ENCODE measurements around the gene POU3F2.

Gene POU3F2

DNA sequence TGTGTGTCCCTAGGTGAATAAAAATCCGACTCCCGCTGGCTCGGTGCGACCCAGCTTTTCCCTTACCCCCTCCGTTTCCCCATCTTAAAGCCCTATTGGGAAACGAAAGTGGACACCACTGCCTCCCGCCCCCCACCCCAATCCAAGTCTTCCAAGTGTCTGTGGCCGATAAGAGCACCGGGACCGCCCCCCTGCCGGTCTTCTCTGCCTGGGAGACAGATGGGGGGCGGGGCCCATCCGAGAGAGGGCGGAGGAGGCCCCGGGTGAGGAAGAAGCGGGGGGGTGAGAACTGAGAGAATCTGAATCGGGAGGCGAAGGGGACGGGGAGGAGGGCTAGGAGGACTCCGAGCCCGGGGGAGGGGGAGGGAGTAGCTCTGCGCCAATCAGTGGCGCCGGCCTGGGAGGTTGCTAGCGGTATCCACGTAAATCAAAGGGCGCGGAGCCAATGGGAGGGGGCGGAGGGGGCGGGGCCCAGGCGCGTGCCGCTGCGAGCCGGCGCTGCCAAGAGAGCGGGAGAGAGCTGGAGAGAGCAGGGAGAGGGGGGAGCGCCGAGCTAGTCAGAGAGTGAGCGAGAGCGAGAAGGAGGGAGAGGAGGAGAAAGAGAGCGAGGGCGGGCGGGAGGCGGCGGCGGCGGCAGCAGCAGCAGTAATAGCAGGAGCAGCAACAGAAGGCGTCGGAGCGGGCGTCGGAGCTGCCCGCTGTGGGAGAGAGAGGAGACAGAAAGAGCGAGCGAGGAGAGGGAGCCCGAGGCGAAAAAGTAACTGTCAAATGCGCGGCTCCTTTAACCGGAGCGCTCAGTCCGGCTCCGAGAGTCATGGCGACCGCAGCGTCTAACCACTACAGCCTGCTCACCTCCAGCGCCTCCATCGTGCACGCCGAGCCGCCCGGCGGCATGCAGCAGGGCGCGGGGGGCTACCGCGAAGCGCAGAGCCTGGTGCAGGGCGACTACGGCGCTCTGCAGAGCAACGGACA, at the start of gene POU3F2:
POU3F2 (plus strand) TSS at position 515 of the 972 bp plus-strand sequence; CDS start at position 815, 300 bp downstream.
- DNase-seq: peak; percentile 74

DNA sequence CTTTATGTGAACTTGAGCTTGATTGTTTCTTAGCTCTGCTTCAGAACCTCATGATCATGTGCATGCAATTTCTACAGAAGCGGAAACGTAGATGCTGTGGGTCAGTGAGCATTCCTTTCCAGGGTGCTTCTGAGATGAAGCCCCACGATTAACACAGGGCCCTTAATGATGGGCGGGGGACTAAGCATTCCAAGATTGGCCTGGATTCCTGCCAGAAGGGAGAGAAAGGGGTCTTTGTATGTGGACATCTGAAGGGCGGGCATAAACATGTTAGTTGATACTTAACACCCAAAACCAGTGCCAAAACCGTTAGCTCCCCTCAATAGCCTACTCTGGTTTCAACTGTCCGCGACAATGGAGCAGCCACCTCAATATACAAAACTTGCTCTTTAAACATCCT, 46.9 kb upstream of the POU3F2 start:
- DNase-seq: no peak

DNA sequence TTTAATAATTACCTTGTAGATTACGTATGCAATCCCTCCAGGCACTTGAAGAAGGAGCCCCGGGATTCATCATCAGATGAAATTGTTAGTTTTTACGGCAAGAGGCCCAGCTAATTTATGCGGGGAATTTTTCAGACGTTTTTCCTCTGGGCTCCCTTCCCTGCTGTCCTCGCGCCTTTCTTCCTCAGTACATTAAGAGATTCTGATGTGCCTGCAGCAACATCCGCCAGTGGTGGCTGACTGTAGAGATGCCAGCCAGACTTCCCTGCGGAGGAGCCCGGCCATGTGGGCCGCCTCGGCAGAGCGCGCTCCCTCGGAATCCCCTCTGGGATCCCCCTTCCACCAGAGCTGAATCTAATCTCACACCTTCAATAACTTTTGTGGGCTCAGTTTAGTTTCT, 46.4 kb upstream of the POU3F2 start:
- DNase-seq: no peak

DNA sequence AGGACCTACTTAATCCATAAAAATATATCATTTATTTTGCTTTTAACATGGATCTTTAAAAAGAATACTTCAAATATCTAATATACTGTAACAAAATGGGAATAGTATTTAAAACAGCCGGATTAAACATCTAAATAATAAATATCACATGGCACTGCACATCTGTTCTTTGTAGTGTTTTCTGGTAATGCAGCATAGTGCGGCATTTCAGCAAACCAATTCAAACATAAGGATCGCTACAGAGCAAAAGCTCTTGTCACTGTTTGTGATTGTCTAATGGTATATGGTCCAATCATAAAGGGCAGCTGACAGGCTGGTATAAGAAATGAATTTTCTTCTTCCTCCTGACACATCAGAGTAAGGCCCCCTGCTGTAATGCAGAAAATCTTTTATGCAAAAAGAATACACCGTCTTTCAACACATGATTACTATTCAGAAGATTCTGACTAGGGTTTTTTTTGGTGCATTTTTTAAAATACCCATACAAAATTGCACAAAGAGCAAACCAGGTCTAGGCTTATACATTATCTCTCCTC, 40.0 kb upstream of the POU3F2 start:
- DNase-seq: no peak

DNA sequence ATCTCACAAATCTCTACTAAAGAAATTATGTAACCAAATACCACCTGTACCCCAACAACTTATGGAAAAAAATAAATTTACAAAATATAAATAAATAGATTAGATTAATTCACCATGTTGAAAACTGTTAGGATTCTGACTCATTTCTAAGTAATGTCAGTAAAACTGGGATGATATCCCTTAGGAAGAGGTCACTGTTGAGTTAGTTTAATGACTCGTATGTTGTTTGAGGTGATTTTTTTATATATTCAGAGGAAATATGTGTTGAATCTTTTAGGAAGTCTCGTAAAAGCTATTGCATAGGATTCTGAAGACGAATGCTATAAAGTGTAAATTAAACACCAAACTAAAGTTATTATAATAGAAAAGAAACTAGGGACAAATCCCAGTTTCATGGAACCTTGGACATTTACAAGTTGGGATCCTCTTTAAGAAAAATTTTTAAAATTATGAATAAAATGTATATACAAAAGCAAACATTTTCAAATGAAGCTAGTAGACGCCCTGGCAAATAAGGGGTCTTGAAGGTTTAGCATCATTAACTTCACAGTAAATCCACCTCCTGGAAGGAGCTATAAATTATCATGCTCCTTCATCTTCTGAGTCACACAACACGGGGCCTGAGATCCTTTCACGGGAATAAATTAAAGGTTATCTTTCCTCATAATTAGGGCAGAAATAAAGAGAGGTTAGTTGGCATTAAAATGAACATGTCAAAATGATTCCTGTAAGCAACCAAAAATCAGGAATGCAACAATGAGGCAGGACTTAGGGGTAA, 37.0 kb upstream of the POU3F2 start:
- no peak for DNase-seq

DNA sequence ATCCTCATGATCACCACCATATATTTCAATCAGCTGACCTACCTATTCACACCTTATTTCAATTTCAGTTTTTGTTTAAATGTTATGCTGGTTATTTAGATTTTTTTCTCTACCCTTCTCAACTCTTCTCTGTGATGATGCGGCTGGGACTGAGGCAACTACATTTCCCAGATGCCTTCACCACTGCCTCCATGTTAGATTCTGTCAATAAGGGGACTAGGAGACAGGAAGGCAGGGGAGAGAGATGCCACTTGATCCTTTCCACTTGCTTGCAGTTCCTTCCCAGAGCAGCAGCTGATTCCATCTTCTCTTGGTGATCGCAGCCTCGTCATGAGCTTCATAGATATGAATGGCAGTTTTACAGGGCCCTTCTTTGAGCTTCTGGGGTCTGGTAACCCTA, 33.5 kb upstream of the POU3F2 start:
- DNase-seq: no peak

DNA sequence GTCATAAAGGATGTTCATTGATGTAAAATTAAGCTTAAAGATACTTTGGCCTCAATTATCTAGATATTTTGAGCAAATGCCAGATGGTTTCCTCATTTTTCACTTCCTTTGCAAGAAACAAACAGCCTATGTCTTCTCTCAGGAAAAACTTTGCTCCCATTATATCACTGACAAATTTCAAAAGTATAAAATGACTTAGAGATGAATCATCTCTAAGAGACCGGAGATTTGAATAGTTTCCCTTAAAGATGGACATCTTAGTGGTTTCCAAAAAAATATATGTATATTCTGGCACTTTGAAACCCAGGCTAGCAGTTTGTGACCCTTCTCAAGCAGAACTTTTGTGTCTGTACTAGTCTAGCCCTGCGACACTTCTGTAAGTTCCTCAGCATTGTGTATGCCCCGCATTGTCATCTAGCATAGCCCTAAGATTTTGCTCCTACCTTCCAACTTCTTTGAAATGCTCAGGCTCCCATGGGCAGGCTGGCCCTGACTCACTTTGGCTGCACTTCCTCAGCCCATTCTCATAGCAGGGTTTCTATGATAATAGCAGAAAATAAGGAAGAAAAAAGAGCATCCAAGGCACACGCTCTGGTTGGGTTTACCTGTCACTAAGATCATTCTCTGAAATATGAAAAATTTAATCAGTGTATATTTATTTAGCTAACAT, 25.7 kb upstream of the POU3F2 start:
- no peak for DNase-seq

DNA sequence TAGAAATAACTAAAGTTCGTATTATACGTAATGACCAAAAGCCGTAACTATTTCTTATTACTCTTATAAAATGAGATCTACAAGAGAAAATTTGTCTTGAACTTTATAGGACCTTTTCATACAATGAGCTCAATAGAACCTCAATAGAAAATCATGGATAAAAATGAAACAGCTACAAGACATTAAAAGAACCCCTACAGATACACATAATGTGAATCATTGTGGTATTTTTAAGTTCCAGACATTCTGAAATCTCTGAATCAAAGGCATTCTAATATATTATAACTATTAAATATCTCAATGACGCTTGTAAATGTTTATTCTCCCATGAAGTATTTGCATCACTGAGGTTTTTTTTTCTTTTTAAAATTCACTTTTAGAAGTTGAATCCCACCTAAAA, 22.2 kb upstream of the POU3F2 start:
- DNase-seq: no peak

DNA sequence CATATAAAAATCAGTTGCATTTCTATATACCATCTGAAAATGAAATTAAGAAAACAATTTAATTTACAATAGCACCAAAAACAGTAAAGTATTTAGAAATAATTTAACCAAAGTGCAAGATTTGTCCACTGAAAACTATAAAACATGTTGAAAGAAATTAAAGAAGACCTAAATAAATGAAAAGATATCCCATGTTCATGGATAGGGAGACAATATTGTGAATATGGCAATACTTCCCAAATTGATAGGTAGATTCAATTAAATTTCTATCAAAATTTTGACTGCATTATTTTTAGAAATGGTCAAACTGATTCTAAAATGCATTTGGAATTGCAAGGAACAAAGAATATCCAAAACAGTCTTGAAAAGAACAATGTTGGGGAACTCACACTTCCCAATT, 17.6 kb upstream of the POU3F2 start:
- DNase-seq: no peak

DNA sequence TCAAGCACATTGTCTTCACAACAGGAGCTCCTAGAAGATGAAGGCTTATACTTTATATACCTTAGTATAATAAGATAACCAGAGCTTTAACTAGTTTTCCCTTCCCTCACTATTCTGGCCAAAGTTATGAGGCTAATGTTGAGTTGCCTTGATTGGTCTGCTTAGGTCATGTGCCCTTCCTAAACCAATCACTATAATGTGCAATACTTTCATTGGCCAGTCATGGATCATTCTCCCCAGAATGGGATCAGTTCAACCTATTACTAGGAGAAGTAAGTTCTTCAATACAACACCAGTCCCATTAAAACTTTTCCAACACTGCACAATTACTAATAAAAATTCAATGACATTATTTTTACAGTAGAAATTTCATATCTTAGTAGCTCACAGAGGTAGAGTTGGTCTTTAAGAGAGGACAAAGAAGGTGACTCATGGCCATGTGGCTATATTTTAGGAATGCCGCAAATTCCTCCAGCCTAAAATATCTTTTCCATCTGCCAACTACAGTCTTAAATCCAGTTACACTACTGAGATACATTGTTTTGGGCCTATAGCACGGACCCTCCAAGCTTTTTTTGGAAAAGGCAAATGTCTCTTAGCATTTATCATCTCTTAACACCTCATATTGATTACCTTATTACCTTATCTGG, 12.5 kb upstream of the POU3F2 start:
- DNase-seq: no peak

DNA sequence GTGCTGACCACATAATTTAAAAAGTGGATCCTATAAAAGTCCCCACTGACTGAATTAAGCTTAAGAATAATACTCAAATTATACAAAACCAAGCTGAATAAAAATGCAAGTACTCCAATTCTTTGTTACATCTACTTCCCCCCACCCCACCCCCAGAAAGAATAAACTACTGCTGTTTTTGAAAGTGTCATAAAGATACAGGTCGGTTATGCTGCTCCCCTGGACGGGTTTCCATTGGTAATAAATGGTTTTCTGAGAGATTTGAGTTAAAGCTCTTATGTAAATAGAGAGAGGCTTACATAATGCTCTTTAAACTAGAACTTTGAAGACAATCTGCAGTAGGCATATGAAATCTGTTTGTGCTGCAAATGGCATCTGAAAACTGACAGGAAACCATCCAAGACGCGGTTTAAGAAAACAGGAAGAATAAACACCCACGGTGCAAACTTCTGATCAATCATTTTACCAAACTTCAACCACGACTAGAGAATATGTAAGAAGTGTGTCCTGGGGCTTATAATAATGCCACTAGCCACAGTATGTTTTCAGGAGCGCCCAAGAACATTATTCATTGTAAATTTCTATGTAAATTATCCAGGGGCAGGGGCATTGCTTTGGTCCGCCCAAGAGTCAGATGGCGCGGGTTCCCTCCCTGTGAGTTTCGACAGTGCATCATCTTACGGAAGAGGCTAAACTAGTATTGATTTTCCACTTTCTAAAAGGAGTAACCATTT, 10.8 kb upstream of the POU3F2 start:
- DNase-seq: no peak

DNA sequence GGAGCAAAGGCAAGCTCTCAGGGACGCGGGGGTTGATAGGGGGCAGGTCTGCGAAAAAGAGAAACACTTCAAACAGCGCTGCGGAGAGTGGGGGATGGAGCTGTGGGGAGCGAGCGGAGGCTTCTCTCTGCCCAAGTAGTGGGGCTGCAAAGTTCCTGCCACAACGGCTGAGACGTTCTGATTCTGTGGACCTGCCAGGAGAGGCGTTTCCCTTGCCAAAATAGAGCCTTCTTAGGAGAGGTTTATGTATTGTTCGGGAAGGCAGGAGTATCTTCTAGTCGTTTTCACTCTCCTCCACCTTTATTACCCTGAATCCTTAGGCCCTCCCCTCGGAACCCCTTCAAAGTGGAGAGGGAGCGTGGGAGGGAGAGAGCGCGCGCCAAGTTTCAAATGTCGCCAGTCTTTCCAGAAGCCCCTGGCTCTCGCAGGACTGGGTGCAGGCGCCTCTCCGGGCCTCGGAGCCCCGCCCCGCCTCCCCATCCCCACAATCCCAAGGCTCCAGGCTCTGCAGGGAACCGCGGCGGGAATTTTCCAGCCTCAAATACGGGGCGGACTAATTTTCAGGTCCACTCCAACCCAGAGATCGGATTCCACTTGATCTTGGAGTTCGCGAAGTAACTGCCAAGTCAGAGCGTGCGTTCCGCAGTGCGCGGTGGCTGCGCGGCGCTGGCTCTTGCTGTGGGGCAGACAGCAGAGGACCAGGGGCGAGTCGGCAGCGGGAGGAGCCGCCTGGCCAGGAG, 10.0 kb upstream of the POU3F2 start:
- DNase-seq: no peak

DNA sequence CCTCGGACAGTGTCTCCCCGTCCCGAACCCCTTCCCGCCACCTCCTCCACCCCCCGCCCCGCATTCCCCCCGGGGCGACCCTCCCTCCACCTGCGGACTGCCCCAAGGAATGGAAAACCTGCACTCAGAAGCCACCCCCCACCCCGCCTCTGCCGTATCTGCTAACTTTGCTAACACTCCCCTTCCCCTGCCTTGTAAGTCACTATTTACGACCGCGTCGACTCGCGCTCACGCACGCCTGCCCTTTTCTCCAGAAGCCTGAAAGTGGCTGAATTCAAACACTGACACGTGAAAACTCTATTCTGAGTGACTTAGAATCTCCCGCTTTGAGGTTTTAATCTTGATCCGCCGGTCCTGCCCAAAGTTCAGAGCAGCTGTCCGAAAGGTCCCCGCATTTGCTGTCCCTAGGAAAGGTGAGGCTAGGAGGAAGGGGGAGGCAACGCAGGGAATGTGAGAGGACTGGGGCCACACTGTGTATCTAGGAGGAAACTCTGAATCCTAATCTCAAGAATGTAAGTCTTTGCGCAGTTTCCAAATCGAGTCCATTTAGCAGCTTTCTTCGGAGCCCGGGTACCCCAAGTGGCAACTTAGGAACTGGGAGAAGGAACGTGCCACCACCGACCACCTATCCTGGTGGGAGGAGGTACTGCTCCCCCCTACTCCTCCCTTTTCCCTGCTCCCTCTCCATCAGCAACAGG, 9.3 kb upstream of the POU3F2 start:
- DNase-seq: no peak

DNA sequence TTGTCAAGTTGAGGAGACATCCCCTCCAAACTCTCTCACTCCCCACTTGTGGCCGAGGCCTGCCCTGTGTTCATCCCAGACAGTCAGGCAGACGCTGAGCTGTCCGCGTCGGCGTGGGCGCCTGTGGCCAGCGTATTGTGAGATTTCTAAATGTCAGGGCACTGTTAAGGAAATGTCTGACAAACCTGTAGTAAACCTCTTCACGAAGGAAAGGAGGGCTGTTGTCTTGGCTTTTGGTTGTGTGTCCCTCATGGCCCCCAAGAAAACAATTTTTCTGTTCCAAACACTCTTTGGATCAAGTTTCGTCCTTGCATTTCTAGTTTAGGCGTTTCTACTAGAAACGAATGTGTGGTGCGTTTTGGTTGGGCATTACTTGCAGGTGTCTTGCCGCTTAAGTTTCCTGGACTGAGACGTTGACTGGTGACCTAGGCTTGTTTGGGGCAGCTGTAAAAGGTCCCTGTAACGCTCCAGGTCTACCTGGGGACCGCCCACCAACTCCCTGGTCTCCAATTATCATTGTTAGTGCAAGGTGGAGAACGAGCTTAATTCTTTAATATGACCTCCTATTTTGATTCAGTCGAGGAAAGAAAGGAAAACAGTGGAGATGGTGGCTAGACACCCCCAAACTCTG, 8.7 kb upstream of the POU3F2 start:
- DNase-seq: no peak

DNA sequence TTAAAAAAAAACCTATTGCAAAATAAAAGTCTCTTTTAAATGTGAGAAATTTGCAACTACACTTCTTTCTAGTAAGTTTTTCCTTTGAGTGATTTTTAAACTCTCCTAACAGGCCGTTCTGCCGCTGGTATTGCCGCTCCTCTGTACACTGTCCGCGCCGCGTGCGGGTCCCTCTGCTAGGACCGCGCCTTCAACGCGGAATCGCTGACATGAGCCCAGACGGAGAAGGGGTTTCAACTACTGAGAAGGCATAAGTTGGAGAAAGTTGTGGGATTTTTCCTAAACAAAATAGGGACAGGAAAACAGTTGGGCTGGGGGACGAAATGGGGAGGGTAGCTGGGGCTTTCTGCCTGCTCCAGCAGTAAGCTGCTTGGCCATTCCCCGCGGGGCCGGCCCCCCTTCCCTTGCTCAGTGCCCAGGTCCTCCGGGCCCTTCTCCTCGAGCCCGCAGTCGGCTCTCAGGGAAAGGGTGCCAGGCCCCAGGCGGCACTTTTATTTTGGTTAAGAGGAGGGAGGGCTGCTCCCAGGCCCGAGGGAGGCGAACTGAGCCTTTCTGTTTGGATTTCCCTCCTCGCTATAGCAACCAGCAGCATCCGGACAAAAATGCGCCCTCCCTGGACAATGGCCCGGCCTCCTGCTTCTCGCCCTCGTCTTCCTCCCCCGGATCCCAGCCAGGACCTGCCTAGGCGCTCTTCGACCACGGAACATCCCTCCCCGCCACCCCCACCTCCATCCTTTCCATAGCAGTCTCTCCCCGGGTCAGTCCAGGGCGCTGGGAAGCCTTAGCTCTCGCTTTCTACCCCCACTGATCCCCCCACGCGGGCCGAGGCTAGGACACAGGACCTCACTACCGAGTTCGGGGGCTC, 6.8 kb upstream of the POU3F2 start:
- DNase-seq: no peak

DNA sequence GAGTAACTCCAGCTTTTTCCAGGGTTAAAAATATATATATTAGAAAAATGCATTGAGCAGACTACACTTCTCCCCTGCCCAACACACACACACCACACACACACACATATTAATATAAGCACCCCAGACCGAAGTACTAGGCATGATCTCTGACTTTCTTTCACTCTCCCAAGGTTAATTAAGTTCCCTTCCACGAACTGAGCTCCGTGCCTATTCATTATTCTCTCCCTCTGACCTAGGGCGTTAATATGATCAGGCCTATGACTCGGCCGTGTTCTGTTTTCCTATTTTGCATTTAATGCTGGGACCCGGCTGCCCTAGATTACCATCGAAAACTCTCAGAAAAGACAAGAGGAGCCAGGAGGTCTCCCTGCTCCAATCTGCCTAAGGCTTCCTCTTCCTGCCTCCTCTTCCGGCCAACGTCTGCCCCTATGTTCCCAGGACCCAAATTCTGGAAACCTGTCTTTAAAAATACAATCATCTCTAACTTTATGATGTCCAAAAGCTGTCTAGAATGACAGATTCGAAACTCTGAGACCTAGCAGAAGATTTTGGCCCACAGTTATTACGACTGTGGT, 6.1 kb upstream of the POU3F2 start:
- no peak for DNase-seq

DNA sequence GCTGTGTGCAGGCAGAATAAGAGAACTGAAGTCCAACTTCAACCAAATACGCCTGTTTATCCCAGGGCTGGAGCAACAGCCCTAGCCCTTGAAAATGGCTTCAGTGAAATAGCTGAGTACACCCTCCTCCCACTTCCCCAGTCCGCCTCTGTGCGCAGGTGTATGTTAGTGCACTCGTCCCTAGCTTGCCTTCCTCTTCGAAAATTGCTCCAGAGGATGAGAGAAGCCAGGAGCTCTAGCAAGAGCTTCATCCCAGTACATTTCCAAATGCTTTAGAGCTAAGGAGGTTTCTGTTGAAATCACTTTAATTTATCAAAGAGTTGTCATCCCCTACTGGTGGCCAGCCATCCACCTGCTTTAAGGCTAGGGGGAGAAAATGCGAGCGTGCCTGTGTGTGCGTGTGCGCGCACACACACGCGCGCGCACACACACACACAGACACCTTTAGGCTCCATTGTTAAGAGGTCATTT, 5.4 kb upstream of the POU3F2 start:
- DNase-seq: no peak

DNA sequence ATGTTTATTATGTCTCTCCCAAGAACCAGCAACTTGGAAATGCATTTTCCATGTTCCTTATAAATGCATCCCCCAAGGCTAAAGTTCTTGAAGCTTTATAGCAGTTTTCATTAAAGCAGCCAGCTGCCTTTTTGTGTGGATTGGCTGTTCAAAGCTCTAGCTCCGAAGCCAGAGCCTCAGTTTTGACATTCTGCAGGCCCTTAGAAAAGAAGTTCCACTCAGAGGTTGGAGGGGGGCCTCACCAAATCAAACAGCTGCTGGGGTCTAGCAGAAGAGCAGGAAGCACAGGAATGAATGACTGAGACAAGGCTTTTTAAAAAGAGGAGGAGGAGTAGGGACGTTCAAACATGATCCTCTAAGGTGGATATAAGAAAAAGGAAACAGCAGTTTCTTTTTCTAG, 4.2 kb upstream of the POU3F2 start:
- no peak for DNase-seq
